Stomach (tissue), 9 donors: ENCODE measurements around the gene TCF12. TPM values are rescaled to one million over a fixed set of nuclear protein-coding genes. Genes with fewer than 3 reads are reported as not detected.
A peak's percentile ranks its signal among the peaks of the same experiment; 100 is the strongest.

Experiments
- DNase-seq, 2 donors: peaks; one replicate each; pipeline versions ENCODE4 v3.0.0 to v3.0.0-alpha.2; 2013 to 2019
- H3K27ac ChIP-seq, 5 donors: fragments of 200-600 bp in 4 of 5; sonication (generic) in 4 of 5; one replicate each; pipeline ENCODE4 v1.5.1; 2013 to 2019; ENCODE audit warnings: mild to moderate bottlenecking in 1 of 5, moderate library complexity in 1 of 5
- H3K27me3 ChIP-seq, 3 donors: fragments of 200-600 bp; sonication (generic); one replicate each; pipeline ENCODE4 v1.5.1; 2017 to 2019; ENCODE audit warnings: mixed run types in 1 of 3
- H3K36me3 ChIP-seq, 4 donors: fragments of 200-600 bp; sonication (generic); 1 replicate in 3 of 4; 2 replicates in 1 of 4; pipeline ENCODE4 v1.5.1; 2016 to 2019
- H3K4me1 ChIP-seq, 4 donors: fragments of 200-600 bp; sonication (generic); one replicate each; pipeline ENCODE4 v1.5.1; 2016 to 2019
- H3K4me3 ChIP-seq, 4 donors: fragments of 200-600 bp; sonication (generic) in 3 of 4; one replicate each; pipeline ENCODE4 v1.5.1; 2016 to 2019; ENCODE audit warnings: mild to moderate bottlenecking in 1 of 4
- H3K9me3 ChIP-seq, 4 donors: fragments of 200-600 bp; sonication (generic); one replicate each; pipeline ENCODE4 v1.5.1; 2016 to 2019
- EP300 ChIP-seq: sonication (generic); formaldehyde crosslinking; IDR thresholded peaks from one replicate; pipeline ENCODE4 v1.6.1; 2017; ENCODE audit warnings: antibody characterized with exemption
- POLR2A ChIP-seq, 4 donors: fragments of 450-650 bp; IDR thresholded peaks; one replicate each; pipeline ENCODE4 v1.6.1; 2016; ENCODE audit warnings: antibody characterized with exemption in 4 of 4, control low read depth in 2 of 4, mild to moderate bottlenecking in 1 of 4, moderate library complexity in 1 of 4
- POLR2AphosphoS5 ChIP-seq, 3 donors: sonication (generic); formaldehyde crosslinking; IDR thresholded peaks; one replicate each; pipeline ENCODE4 v1.6.1; 2016; ENCODE audit warnings: antibody characterized with exemption in 3 of 3
- WGBS, 5 donors: extraction: QIAGEN DNeasy Blood & Tissue Kit in 3 of 5; methylation state at CpG; one replicate each; pipeline versions ENCODE4 v1.1.5 to v1.1.7; 2013 to 2018; 5-methylcytosine and 5-hydroxymethylcytosine counted together
- intact Hi-C: fragments of 100-400 bp; cut with DNase I; formaldehyde crosslinking; loops from one replicate; pipeline ENCODE4 v1.15.1; 2023; ENCODE audit warnings: low total_unique reads
- polyA plus RNA-seq, 3 donors: library from polyadenylated mRNA; stranded (reverse); fragments of 200-250 nt; gene quantifications; one replicate each; pipeline ENCODE4 v1.2.3, GENCODE V29; 2013
- total RNA-seq, 5 donors: library from RNA; depleted of rRNA; stranded (reverse); fragments of >200 nt; gene quantifications; one replicate each; pipeline versions ENCODE4 v1.1.0 to v1.2.3, GENCODE V29; 2014 to 2016
- TF ChIP-seq, protein P1 (sequence below), 7 experiments: fragments of 450-650 bp in 4 of 7; fragments of 200-600 bp in 3 of 7; sonication (generic) in 3 of 7; IDR thresholded peaks; one replicate each; pipeline ENCODE4 v1.5.1; 2016 to 2019; ENCODE audit warnings: antibody characterized with exemption in 7 of 7, control low read depth in 2 of 7, mild to moderate bottlenecking in 1 of 7
- donor health status: healthy with polysubstance abuse.
- donor health status: Bipolar disorder and iron deficiency.
- donor health status: healthy.

The TCF12 gene
- total and polyA plus RNA-seq, 8 donors: 11.2 to 462 (median 130) TPM

DNA sequence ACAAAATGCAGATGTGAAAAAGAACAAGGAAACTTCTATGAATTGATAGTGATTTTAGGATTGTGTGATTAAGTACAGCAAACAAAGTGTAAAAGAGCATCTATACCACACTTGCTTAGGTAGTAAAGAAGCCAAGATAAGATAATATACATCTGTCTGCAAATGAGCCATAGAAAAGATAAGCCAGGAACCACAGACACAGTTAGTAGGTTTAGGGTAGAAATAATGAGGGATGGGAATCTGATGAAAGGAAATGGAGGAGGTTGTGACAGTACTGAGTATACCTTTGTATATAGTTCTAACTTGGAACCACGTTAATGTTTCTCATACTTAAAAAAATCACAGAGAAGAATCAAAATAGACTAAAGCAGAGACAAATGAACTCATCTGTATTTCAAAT lies 54.0 kb downstream of the TCF12 start:
- no peaks in the 10 kb centered on the region for H3K27me3 ChIP-seq
- no peak overlapping the region for H3K27ac ChIP-seq
- no peak for TF ChIP-seq POLR2AphosphoS5 (IDR thresholded peaks at IDR 0.05)
- no peak for TF ChIP-seq EP300
- TF ChIP-seq, protein P1, sequence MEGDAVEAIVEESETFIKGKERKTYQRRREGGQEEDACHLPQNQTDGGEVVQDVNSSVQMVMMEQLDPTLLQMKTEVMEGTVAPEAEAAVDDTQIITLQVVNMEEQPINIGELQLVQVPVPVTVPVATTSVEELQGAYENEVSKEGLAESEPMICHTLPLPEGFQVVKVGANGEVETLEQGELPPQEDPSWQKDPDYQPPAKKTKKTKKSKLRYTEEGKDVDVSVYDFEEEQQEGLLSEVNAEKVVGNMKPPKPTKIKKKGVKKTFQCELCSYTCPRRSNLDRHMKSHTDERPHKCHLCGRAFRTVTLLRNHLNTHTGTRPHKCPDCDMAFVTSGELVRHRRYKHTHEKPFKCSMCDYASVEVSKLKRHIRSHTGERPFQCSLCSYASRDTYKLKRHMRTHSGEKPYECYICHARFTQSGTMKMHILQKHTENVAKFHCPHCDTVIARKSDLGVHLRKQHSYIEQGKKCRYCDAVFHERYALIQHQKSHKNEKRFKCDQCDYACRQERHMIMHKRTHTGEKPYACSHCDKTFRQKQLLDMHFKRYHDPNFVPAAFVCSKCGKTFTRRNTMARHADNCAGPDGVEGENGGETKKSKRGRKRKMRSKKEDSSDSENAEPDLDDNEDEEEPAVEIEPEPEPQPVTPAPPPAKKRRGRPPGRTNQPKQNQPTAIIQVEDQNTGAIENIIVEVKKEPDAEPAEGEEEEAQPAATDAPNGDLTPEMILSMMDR (IDR thresholded peaks at IDR 0.05): no peak
- no peak for TF ChIP-seq POLR2A (IDR thresholded peaks at IDR 0.05)
- intact Hi-C loops: no loop called here
- no peaks in the 10 kb centered on the region for H3K9me3 ChIP-seq
- no peaks in the 10 kb centered on the region for H3K36me3 ChIP-seq
- no peak overlapping the region for H3K4me3 ChIP-seq
- H3K4me1 ChIP-seq: peaks cover 11 to 78% (median 43%) of the 10 kb centered on the region in 4 donors
- DNase-seq: no peak
- 47 to 70% (median 63%) methylated on average over 1 of the region's 1 CpG for WGBS, 5 donors

DNA sequence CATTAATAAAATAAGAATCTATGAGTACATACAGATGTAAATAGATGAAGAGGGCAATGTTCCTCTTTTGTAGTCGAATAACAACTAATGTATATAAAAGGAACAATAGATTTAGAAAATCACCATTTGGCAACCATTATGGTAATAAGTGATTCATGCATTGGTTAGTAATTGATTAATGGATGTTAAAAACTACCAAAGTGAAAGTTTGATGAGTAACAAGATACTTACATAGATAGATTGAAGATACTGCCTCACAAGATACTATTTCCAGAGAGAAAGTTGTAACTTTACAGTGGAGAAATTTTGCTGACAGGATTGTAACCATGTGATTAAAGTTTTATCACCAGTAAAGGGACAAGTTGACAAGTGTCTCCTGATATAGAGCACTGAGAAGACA lies 55.0 kb downstream of the TCF12 start:
- Histone ChIP-seq H3K27me3 (no peaks in the 10 kb centered on the region), H3K9me3 (no peaks in the 10 kb centered on the region), H3K27ac (no peak overlapping the region), H3K4me3 (no peak overlapping the region), H3K4me1 (peaks cover 7 to 73% (median 37%) of the 10 kb centered on the region in 4 donors), H3K36me3 (no peaks in the 10 kb centered on the region)
- 77 to 89% (median 83%) methylated on average over 1 of the region's 1 CpG for WGBS, 5 donors
- DNase-seq: no peak
- TF ChIP-seq POLR2AphosphoS5 (IDR thresholded peaks at IDR 0.05) (no peak), POLR2A (IDR thresholded peaks at IDR 0.05) (no peak), EP300 (no peak)
- TF ChIP-seq, protein P1 (IDR thresholded peaks at IDR 0.05): no peak
- intact Hi-C loops: no loop called here

DNA sequence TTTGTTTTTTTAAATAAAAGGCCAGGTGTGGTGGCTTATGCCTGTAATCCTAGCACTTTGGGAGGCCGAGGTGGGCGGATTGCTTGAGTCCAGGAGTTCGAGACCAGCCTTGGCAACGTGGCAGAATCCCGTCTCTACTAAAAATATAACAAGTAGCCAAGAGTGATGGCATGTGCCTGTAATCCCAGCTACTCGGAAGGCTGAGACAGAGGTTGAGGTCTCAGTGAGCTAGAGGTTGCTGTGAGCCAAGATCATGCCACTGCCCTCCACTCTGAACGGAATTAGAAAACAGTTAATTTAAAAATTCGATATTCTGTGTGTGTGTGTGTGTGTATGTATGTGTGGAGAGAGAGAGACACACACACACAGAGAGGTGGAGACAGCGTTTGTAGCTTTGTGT lies 58.8 kb downstream of the TCF12 start:
- 75 to 91% (median 90%) methylated on average over 9 of the region's 9 CpGs for WGBS, 5 donors
- intact Hi-C loops: no loop called here
- no peak overlapping the region for H3K27ac ChIP-seq

DNA sequence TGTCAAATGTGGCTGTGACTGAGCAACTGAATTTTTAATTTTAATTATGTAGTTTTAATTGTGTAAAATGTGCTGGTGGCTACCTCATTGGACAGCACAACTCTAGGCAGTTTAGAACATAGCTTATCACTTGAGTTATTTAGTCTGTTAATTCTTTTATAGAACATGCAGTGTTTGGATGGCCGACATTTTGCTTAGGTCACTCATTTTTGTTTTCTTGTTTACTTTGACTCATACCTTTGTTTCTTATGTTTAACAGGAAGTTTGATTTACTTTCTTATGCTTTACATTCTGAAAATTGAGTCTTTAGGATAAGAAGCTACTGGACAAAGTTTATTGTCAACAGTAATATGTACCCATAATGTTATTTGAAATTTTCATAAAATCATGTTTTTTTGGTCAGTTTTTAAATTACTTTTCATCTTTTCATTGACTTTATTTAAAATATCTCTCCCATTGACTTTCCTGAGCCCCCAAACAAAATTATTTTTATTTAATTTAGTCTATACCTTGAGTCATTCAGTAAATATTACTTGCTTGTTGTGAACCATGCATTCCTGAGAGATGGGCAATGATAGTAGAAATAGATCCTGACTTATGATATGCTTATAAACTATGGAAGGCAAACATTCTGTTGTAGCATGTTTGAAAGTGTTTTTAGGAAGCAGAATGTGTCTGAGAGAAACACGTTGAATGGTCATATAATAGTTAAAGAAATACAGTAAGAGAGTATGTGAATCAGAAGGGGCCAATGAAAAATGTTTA lies 60.6 kb downstream of the TCF12 start:
- peaks cover 0 to 61% (median 40%) of the 10 kb centered on the region in 4 donors for H3K4me1 ChIP-seq
- H3K27me3 ChIP-seq: no peaks in the 10 kb centered on the region
- H3K9me3 ChIP-seq: no peaks in the 10 kb centered on the region
- peak overlapping the region in 1 of 5 donors; percentile 22 for H3K27ac ChIP-seq
- WGBS, 5 donors: 66 to 74% (median 71%) methylated on average over 2 of the region's 2 CpGs
- H3K36me3 ChIP-seq: no peaks in the 10 kb centered on the region
- no peak for TF ChIP-seq POLR2A (IDR thresholded peaks at IDR 0.05)
- TF ChIP-seq, protein P1 (IDR thresholded peaks at IDR 0.05): no peak
- no peak for TF ChIP-seq EP300
- TF ChIP-seq POLR2AphosphoS5 (IDR thresholded peaks at IDR 0.05): no peak
- intact Hi-C loops: no loop called here
- no peak for DNase-seq
- H3K4me3 ChIP-seq: no peak overlapping the region

More for the DNA sequence above, 58.8 kb downstream of the TCF12 start:
- Histone ChIP-seq H3K4me3 (no peak overlapping the region), H3K9me3 (no peaks in the 10 kb centered on the region), H3K4me1 (peaks cover 0 to 65% (median 38%) of the 10 kb centered on the region in 4 donors), H3K36me3 (no peaks in the 10 kb centered on the region), H3K27me3 (no peaks in the 10 kb centered on the region)
- no peak for DNase-seq
- TF ChIP-seq, protein P1 (IDR thresholded peaks at IDR 0.05): no peak
- no peak for TF ChIP-seq POLR2A (IDR thresholded peaks at IDR 0.05)
- no peak for TF ChIP-seq EP300
- no peak for TF ChIP-seq POLR2AphosphoS5 (IDR thresholded peaks at IDR 0.05)
